Measurements from ENCODE around the gene ATP11A. TPM values are rescaled to one million over a fixed set of nuclear protein-coding genes. Genes with fewer than 3 reads are reported as not detected.

The ATP11A gene
- total RNA-seq, 1 experiment from 2014 or later = 80.4 TPM

DNA sequence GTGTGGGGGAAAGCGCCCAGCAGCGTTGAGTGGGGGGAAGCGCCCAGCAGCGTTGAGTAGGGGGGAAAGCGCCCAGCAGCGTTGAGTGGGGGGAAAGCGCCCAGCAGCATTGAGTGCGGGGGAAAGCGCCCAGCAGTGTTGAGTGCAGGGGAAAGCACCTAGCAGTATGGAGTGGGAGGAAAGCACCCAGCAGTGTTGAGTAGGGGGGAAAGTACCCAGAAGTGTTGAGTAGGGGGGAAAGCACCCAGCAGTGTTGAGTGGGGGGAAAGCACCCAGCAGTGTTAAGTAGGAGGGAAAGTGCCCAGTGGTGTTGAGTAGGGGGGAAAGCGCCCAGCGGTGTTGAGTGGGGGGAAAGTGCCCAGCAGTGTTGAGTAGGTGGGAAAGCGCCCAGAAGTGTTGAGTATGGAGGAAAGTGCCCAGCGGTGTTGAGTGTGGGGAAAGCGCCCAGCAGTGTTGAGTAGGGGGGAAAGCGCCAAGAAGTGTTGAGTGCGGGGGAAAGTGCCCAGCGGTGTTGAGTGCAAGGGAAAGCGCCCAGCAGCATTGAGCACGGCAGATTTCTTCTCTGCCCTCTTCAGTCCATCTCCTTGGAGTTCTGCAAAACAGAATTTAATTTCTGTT lies 138.4 kb downstream of the ATP11A start:
- H3K79me2 ChIP-seq (ENCODE audit: insufficient read depth, low read length) = no peaks in the 10 kb centered on the region
- BruUV-seq (replicated peaks) = no TSS peak
- intact Hi-C loops (cut with micrococcal nuclease) = no loop called here
- H3K27me3 ChIP-seq (ENCODE audit: insufficient read depth, low read length) = no peaks in the 10 kb centered on the region
- no peak overlapping the region for H3K4me2 ChIP-seq (ENCODE audit: low read length)
- H2AFZ ChIP-seq (ENCODE audit: low read depth, low read length, poor library complexity, severe bottlenecking) = no peak overlapping the region
- H3K4me1 ChIP-seq (ENCODE audit: control insufficient read depth in 1 of 2, insufficient read depth in 2 of 2, low read length in 2 of 2) = no peaks in the 10 kb centered on the region
- DNase-seq (ENCODE audit: low read depth, low spot score) (no peak), ATAC-seq (no peak)
- ChIA-PET RAD21 (ENCODE audit: low non-redundant PET in 1 of 2, low total read pairs in 2 of 2, uncharacterized antibody in 2 of 2, unreplicated experiment in 2 of 2) (no interaction called here), POLR2A (no interaction called here), CTCF (no interaction called here)
- no peaks in the 10 kb centered on the region for H3K9me3 ChIP-seq (ENCODE audit: control insufficient read depth in 1 of 2, insufficient read depth in 1 of 2, low read depth in 1 of 2, low read length in 2 of 2)
- no peaks in the 10 kb centered on the region for H3K9me2 ChIP-seq (ENCODE audit: insufficient read depth)
- no peak overlapping the region for H3K27ac ChIP-seq (ENCODE audit: low read depth, low read length)
- no peak overlapping the region for H3K4me3 ChIP-seq (replicated peaks in 1 of 2; ENCODE audit: low read depth in 1 of 2, low read length in 2 of 2)
- H4K20me1 ChIP-seq (ENCODE audit: insufficient read depth) = no peaks in the 10 kb centered on the region
- H3K36me3 ChIP-seq (ENCODE audit: control insufficient read depth in 1 of 2, insufficient read depth in 2 of 2, low read length in 2 of 2) = peaks cover 14 to 30% of the 10 kb centered on the region in 2 experiments; a peak in 3 of 4 replicates
- TF ChIP-seq, protein P1, sequence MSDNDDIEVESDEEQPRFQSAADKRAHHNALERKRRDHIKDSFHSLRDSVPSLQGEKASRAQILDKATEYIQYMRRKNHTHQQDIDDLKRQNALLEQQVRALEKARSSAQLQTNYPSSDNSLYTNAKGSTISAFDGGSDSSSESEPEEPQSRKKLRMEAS (IDR thresholded peaks at IDR 0.05) = no peak
- TF ChIP-seq SRF (IDR thresholded peaks at IDR 0.05; ENCODE audit: low read depth) = no peak
- no peak for TF ChIP-seq ZFX (IDR thresholded peaks at IDR 0.05)
- no peak for TF ChIP-seq TCF7L2 (IDR thresholded peaks at IDR 0.05; ENCODE audit: borderline replicate concordance, extremely low read depth, insufficient read depth, insufficient read length)
- TF ChIP-seq, protein P2, sequence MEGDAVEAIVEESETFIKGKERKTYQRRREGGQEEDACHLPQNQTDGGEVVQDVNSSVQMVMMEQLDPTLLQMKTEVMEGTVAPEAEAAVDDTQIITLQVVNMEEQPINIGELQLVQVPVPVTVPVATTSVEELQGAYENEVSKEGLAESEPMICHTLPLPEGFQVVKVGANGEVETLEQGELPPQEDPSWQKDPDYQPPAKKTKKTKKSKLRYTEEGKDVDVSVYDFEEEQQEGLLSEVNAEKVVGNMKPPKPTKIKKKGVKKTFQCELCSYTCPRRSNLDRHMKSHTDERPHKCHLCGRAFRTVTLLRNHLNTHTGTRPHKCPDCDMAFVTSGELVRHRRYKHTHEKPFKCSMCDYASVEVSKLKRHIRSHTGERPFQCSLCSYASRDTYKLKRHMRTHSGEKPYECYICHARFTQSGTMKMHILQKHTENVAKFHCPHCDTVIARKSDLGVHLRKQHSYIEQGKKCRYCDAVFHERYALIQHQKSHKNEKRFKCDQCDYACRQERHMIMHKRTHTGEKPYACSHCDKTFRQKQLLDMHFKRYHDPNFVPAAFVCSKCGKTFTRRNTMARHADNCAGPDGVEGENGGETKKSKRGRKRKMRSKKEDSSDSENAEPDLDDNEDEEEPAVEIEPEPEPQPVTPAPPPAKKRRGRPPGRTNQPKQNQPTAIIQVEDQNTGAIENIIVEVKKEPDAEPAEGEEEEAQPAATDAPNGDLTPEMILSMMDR (IDR thresholded peaks at IDR 0.05 in 2 of 3, conservative IDR thresholded peaks at IDR 0.05 in 1 of 3; ENCODE audit: borderline replicate concordance in 1 of 3, insufficient read depth in 1 of 3, low read depth in 2 of 3, low read length in 2 of 3) = no peak
- TF ChIP-seq CBX3 (IDR thresholded peaks at IDR 0.05; ENCODE audit: low read depth) = no peak
- no peak for TF ChIP-seq YY1 (IDR thresholded peaks at IDR 0.05; ENCODE audit: extremely low read depth, insufficient replicate concordance, low read depth, low read length)
- TF ChIP-seq ZNF274 (IDR thresholded peaks at IDR 0.05; ENCODE audit: low read depth, low read length) = no peak
- TF ChIP-seq, protein P3, sequence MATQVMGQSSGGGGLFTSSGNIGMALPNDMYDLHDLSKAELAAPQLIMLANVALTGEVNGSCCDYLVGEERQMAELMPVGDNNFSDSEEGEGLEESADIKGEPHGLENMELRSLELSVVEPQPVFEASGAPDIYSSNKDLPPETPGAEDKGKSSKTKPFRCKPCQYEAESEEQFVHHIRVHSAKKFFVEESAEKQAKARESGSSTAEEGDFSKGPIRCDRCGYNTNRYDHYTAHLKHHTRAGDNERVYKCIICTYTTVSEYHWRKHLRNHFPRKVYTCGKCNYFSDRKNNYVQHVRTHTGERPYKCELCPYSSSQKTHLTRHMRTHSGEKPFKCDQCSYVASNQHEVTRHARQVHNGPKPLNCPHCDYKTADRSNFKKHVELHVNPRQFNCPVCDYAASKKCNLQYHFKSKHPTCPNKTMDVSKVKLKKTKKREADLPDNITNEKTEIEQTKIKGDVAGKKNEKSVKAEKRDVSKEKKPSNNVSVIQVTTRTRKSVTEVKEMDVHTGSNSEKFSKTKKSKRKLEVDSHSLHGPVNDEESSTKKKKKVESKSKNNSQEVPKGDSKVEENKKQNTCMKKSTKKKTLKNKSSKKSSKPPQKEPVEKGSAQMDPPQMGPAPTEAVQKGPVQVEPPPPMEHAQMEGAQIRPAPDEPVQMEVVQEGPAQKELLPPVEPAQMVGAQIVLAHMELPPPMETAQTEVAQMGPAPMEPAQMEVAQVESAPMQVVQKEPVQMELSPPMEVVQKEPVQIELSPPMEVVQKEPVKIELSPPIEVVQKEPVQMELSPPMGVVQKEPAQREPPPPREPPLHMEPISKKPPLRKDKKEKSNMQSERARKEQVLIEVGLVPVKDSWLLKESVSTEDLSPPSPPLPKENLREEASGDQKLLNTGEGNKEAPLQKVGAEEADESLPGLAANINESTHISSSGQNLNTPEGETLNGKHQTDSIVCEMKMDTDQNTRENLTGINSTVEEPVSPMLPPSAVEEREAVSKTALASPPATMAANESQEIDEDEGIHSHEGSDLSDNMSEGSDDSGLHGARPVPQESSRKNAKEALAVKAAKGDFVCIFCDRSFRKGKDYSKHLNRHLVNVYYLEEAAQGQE (IDR thresholded peaks at IDR 0.05; ENCODE audit: low read depth) = no peak
- TF ChIP-seq CEBPB (IDR thresholded peaks at IDR 0.05; ENCODE audit: low read depth) = no peak
- no peak for TF ChIP-seq JUND (IDR thresholded peaks at IDR 0.05)
- TF ChIP-seq ELF1 (IDR thresholded peaks at IDR 0.05; ENCODE audit: borderline replicate concordance, low read depth) = no peak
- TF ChIP-seq SIN3A (IDR thresholded peaks at IDR 0.05; ENCODE audit: low read depth) = no peak
- H3K9ac ChIP-seq (ENCODE audit: low read length) = no peak overlapping the region

Data from HCT116 (cell line).